Left cardiac atrium (tissue), 4 donors: ENCODE results near the gene RHBDD3. TPM values are rescaled to one million over a fixed set of nuclear protein-coding genes. Genes with fewer than 3 reads are reported as not detected.
"Not testable (repeated sequence)": the region's sequence is repeated elsewhere in the genome, so short reads cannot be mapped to it uniquely, and the experiment has no call there.

Source experiments
- ATAC-seq, 2 donors: fragments of 200-7000 bp; cut with Tn5 transposase; one replicate each; pipeline ENCODE4 v1.9.1; 2020; ENCODE audit warnings: mild to moderate bottlenecking in 2 of 2, moderate library complexity in 2 of 2
- DNase-seq: peaks from one replicate; pipeline ENCODE4 v3.0.0-alpha.2; 2020
- intact Hi-C, 2 donors: fragments of 100-400 bp; cut with DNase I; formaldehyde crosslinking; loops; one replicate each; pipeline versions ENCODE4 v1.14.1 to v1.15.1; 2022 to 2023
- total RNA-seq, 2 donors: library from RNA; stranded (reverse); fragmentation: NEBNext Ultra II Directional; extraction: Animal tissue kit (Norgen Biotek cat#: 25700); gene quantifications; one replicate each; pipeline ENCODE4 v1.2.1, GENCODE V29; 2021
- donor health status: DM: no; HTN: yes; CAD: no.
- donor health status: DM: no; HTN: yes; CAD: no; lungs with severe emphysema.
- donor health status: DM: yes; HTN: yes; CAD: no.
- donor health status: Dilated cardiomyopathy.

RHBDD3 gene
- total RNA-seq, 2 donors from 2014 or later, result 15.6 to 19.0 TPM

DNA sequence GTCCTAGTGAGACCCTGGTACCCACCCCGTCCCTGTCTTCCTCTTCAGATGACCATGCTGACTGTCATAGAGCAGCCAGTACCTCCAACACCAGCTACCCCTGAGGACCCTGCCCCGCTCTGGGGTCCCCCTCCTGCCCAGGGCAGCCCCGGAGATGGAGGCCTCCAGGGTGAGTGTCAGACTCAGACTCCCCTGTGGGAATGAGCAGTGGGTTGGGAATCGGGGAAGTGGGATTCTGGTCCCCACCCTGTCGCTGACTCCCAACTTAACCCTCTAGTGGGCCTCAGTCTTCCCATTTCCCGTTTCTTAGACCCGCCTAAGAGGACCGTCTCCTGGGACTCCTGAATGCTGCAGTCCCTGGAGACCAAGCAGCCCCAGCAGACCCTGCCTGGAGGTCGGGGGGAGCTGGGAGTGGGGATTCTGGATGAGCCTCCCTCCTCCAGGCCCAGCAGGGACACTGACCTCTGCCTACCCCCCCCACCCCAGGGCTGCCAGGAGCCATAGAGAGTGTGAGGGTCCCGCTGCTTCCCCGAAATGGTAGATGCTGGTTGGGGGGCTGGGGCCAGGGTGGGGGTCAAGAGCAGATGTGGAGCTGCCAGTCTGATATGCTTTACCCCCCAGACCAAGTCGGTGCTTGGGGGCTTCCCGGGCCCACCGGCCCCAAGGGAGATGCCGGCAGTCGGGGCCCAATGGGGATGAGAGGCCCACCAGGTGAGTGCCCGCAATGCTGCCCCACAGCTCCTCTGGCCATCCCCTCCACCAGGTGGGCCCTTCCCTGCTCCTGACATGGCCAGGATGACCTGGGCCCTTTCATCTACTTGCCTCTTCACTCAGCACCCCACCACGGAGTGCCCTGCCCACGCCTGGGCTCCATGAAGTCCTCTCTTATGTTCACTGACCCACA lies 36.6 kb downstream of the RHBDD3 start:
- ATAC-seq (no peak), DNase-seq (no peak)
- intact Hi-C loops, result no loop called here

DNA sequence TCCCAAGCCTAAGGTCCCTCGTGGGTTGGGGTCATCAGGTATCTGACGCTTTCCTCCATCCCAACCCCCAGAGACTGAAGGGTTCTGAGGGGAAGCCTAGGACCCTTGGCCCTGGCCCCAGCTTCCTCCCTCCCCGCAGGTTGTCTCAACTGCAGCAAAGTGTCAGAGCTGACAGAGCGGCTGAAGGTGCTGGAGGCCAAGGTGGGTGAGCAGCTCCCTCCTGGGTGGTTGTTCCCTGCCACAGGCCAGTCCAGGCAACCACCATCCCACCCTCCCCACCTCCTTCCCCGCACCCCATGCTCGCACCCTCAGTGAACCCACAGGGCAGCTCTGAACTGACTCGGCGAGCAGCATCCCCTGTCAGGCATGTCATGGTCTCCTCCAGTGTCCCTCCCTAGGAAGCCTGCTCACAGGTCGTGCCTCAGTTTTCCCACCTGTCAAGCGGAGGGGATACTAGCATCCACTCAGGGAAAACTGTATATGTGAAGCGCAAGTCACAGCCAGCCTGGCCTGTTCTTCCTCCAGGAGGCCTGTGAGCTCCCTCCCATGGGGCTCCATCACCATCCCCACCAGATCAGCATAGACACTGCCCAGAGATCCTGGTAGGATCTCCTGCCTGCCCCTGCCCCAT lies 41.3 kb downstream of the RHBDD3 start:
- no peak for DNase-seq
- intact Hi-C loops, result loop anchor here in 1 of 2 donors (10.0 kb wide), 1 partner anchor 62 kb away; no protein-coding TSS in a partner anchor
- no peak for ATAC-seq

DNA sequence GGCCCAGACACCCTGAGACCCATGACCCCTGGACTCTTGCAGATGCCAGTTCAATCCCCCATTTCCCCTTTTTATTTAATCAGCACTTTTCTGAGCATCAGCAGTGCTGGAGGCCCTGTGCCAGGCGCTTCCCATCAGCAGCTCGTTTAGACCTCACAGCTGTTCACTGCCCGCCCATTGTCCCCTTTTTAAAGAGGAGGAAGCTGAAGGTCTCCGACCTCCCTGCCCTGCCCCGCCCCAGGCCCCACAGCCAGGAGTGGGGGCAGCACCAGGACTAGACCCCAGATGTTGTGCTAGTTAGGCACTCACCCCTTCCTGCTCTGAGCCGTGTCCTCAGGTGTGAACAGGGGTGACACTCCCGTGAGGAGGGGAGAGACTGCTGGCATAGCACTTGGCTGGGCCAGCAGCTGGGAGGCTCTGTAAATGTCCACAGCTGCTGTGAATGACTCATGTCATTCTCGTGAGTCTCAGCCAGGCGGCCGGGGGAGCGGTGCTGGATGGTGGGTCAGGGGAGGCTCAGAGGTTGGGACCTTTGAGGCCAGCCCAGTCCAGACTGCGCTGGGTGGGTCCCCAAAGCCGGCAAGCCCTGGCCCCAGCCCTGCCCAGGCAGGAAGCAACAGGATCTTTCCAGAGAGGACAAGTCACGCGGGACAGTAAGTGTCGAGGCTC lies 42.2 kb downstream of the RHBDD3 start:
- ATAC-seq, result peak; percentile 69 to 83
- peak; percentile 69 for DNase-seq
- intact Hi-C loops, result loop anchor here in 1 of 2 donors (10.0 kb wide), 1 partner anchor 61 kb away; no protein-coding TSS in a partner anchor

DNA sequence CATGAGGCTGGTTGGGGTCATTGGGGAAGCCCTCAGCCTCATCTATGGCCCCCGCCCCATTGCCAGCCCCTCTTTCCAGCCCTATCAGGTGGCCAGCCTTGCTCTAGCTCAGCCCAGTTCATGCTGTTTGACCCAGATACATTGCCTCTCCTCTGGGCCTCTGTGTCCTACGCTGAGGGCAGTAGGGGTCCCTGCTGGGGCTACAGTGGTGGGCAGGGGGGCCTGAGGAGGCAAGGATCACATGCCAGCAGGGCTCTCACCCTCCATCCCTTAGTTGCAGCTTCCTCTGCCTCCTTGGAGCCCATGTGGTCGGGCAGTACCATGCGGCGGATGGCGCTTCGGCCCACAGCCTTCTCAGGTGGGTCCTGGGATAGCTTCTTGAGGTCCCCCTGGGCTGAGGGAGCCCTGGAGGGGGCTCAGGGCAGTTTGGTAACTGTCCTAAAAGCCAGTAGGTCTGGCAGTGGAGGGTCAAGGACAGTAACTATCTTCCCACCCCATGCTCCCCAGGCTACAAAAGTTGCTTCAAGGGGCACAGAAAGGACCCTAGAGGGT lies 42.8 kb downstream of the RHBDD3 start:
- ATAC-seq, result peak; percentile 3 to 5
- DNase-seq, result no peak
- intact Hi-C loops, result loop anchor here in 1 of 2 donors (10.0 kb wide), 1 partner anchor 60 kb away; no protein-coding TSS in a partner anchor

DNA sequence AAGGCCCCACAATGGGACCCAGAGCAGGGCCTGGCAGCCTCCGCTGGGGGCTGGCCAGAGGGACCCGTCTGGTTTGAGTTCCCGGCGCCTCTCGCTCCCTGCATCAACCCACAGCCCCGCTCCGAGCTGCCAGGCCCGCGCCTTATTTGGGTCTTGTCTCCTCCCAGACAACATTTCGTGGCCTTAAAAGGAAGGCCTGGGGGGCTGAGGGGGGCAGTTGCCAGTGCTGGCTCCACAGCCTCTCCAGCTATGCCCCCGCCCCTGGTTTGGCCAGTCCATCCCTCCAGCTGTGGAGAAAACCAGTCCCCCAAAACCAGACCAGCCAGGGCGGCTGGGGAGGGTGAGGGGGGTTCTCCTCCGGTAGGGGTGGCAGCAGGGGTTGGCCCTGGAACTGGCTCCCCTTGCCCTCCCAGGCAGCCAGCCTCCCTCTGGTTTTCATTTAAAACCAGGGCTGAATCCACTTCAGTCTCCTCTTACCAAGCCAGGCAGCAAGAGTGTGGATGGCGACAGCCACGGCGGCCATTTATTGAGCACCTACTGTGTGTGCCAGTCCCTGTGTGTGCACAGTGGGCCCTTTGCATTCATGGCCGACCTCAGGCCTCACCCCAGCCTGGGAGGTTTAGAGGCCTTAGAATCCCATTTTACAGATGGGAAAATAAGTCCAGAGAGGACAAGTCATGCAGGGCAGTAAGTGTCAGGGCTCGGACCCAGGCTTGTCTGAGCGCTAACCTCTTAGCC lies 43.5 kb downstream of the RHBDD3 start:
- ATAC-seq (peak; percentile 18 to 62), DNase-seq (peak; percentile 44)
- intact Hi-C loops, result loop anchor here in 1 of 2 donors (10.0 kb wide), 1 partner anchor 59 kb away; no protein-coding TSS in a partner anchor

DNA sequence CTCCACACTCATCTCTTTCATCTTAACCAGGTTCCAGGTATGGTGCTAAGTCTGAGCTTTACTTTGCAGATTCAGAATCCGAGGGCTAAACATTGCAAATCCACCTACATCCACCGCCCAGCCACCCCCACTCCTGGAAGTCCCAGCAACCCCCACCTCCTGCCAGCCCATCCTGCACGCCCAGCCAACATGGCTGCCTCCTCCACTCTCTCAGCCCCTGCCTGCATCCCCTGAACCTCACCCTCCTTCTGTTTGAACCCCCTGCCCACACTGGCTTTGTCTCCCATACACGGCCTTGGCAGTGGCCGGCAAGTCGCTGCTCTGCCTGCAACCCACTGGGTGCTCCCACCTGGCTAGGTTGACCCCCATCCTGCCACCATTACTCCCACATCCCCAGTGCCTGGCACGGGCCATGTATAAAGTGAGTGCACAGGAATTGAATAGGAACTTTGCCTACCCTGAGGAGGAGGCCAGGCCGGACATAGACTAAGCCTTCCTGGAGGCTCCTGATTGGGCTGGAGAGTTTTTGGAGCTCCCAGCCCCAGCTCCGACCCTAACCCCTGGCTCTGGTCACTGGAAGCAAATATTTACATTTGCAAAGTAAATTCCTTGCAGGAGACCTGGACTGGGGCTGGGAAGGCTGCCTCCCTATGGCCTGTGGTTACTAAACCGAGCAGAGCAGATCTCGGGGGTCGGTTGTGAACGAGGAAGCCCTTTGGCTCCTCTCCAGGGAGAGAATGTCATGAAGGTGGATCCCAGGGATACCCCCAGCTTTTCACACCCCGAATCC lies 47.7 kb downstream of the RHBDD3 start:
- no peak for ATAC-seq
- intact Hi-C loops, result loop anchor here in 1 of 2 donors (10.0 kb wide), 1 partner anchor 55 kb away; no protein-coding TSS in a partner anchor

DNA sequence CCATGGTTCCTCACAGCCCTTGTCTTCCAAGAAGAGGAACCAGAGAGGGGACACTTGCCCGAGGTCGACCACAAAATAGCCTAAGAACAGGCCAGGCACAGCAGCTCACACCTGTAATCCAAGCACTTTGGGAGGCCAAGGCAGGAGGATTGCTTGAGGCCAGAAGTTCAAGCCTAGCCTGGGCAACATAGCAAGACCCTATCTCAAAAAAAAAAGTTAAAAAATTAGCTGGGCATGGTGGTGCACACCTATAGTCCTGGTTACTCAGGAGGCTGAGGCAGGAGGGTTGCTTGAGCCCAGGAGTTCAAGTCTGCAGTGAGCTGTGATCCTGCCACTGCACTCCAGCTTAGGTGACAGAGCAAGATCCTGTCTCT lies 48.4 kb downstream of the RHBDD3 start:
- DNase-seq, intact Hi-C loops, ATAC-seq: not testable (repeated sequence)

More for the DNA sequence above, 47.7 kb downstream of the RHBDD3 start:
- no peak for DNase-seq

DNA sequence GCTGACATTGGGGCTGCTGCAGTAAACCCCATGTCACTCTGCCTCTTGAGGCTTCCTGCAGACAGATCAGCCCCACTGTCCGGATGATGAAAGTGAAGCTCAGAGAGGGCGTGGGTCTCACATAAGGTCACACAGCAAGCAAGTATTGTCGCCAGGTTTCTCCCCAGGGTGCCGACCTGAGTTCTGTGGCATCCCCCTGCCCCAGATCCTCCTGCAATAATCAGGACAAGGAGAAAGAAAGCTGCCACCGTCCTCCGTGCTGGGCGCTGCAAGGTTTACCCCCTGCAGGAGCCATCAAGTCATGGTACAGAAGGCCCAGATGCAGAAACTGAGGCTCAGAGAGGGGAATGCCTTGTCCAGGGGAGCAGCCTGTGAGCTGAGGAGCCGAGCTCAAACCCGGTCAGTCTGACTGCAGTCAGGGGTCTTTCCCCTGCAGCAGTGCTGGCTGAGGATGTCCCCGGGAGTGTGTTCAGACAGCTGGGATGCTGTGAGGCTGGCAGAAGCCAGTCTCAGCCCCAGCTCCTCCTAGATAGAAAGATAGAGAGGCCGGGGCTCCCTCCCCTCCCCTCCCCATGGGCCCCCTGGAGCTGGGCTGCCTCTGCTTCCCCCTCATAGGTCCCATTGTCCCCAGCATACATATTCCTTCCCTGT lies 48.9 kb downstream of the RHBDD3 start:
- intact Hi-C loops, result no loop called here
- DNase-seq (no peak), ATAC-seq (no peak)

DNA sequence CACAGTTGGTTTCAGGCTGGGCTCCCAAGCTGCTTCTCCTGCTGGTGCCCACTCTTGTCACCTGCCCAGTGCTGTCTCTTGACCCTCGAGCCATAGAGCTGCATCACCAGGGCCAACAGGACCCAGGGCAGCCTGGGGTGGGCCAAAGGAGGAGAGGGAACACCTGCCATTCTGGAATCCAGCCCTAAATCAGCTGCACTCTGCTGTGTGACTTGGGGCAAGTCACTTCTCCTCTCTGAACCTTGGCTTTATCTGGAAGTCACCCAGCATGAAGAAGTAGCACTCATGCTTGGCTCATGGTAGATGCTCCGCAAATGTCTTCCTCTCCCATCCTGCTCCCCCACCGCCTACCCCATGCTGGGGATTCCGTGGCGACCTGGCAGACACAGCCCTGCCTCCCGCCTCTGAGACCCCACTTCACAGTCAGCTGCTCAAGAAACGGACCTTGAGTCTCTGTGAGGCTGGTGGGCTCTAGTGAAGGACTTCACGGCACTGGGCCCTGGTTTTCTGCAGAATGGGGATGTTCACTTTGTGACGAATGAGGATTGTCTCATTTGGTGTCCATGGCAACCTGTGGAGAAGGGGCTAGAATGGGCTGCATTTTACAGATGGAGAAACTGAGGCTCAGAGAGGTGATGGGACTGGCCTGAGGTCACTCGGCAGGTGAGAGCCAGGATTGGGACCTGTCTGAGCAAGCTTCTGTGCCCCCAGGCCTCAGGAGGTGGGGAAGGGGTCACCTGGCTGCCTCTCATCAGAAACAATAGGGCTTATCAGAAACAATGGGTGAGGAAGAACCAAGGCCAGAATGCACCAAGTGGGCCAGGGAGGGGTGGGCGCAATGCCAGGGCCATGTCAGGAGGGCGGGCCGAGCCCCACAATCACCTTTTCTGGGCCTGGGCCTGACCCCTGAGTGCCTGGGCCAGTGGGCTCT lies 49.7 kb downstream of the RHBDD3 start:
- no peak for DNase-seq
- ATAC-seq, result no peak
- intact Hi-C loops, result no loop called here

DNA sequence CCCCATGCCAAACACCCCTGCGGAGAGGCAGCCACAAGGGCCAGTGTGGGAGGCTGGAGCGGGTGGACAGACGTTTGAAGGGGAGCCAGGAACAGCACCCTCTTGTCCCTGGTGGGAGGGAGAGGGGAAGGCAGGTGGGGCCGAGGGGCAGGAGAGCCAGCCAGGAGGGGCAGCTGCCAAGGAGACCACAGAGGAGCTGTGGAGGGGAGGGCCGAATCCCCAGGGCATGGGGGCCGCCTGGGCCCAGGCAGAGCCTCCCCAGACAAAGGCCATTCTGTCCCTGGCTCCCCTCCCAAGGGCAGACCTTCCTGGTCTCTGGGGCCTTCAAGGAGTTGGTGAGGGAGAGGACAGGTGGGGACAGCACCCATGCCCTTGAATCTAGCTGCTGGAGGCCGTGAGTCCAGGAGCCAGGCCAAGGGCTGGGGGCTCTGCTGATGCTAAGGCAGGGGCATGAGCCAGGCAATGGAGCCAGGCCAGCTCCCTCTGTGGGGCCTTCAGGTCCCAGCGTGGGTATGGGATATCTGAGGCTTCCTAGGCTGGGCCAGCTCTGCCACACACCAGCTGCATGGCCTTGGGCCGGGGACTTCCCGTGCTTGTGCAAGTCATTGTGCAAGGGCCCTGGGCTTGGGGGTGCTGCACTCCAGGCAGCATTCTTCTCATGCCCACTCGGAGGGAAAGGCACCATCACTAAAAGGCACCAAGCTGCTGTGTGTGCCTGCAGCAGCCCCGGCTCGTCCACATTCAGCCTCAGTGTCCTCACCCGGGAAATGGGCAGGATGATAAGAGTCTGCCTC lies 50.7 kb downstream of the RHBDD3 start:
- intact Hi-C loops, result no loop called here
- ATAC-seq, result peak; percentile 21 to 85
- DNase-seq, result peak; percentile 44

DNA sequence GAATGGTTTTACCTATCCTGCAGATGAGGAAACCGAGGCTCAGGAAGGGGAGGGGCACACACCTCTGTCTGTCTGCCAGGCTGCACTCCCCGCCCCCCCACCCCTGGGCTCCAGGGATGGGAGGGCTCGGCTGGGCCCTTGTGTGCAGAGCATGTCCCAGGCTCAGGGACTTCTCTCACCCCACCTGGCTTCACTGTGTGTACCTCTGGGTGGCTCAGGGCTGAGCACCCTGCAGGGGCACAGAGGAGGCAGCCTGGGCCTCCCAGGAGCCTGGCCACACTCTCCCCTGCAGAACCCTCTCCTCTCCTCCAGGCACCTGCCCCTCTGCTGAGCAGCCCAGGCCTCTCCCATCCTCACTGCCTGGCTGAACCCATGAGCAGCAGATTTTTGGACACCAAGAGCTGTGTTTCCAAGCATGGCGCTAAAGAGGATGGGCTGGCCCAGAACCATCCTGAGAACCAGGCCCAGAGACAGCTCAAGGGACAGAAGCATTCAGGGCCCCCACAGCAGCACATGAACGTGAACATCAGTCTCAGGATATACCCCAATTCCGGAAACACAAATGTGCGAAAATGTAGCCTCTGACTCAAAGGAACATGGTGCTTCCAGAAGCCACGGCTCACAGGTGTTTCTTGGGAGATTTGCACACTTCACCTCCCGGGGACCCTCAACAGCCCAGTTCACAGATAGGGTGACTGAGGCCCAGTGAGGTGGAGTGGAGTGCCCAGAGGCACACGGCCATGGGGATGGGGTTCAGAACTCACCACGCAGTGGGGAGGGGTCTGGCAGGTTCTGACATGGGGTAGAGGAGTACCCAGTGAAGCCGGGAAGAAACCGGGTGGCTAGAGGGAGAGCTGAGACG lies 51.5 kb downstream of the RHBDD3 start:
- DNase-seq, result no peak
- intact Hi-C loops, result no loop called here
- ATAC-seq, result no peak

DNA sequence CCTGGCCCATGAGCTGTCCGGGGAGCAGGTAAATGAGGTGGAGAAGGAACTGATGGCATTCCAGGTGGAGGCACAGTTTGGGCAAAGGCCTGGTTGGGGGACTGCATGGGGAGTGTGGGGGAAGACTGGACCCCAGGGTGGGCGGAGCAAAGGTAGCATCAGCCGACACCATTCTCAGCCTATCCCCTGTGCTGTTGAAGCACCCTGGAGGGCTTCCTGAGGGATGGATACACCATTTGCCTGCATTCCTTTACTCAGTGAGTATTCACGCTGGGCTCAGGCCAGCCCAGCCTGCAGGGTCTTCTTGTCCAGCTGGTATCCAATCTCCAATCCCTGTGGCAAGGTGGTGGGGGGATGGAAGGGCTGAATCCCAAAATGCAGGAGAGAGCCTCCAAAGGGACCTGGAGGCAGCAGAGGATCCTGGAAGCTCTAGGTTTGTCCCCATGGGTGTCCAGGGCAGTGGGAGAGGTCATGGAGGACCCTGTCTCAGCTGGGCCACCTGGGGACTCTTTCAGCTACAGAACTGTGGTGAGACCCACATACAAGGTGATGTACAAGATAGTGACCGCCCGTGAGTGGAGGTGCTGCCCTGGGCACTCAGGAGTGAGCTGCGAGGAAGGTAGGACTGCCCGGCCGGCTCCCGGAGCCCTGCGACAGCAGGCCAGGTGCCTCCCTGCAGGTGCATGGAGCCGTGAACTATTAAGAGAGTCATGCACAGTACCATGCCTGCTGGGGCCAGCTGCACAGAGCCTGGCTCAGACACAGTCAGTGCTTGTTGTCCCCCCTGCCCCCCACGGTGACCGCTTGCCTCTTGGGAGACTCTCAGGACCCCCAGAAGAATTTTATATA lies 52.5 kb downstream of the RHBDD3 start:
- ATAC-seq (no peak), DNase-seq (no peak)
- intact Hi-C loops, result no loop called here

DNA sequence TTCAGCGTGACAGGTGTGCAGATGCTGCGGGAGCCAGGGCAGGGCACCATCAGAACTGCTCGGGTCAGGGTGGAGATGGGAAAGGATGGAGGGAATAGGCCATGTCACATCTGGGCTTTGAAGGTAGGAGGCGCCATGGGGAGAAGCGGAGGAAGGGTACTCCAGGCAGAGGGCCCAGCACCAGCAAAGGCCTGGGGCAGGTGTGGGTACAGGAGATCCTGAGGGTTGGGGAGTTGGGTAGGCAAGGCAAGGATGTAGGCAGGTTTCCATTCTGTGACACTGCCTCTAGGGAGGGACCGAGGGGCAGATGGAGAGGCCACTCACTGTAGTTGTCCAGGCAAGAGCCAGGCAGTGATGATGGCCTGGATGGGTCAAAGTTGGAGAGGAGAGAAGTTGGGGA lies 53.5 kb downstream of the RHBDD3 start:
- intact Hi-C loops, result no loop called here
- no peak for DNase-seq
- no peak for ATAC-seq

DNA sequence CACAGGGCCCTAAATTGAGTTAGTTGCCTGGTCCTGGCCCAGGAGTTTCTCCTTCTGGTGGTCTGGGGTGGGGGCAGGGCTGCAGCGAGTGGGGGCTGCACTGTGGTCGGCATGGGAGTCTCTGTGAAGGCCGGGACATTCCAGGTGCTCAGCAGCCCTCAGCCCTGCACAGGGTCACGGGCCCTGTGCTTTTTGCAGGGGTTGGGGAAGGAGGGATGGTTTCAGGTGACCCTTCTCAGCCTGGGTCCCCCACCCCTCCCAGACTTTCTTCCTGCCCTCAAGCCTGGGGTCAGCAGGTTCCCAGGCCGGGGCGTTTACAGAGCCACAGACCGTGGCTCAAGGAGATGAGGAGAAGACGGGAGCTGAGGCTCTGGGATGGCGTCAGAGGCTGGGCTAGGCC lies 54.3 kb downstream of the RHBDD3 start:
- ATAC-seq, result no peak
- DNase-seq, result no peak
- intact Hi-C loops, result no loop called here
